Spleen (tissue), 11 donors: ENCODE data around the gene ANKRD1. TPM values are rescaled to one million over a fixed set of nuclear protein-coding genes. Genes with fewer than 3 reads are reported as not detected.

ENCODE experiments used
- DNase-seq: peaks from one replicate; pipeline ENCODE4 v3.0.0-alpha.2; 2020
- H3K27ac ChIP-seq, 8 donors: fragments of 200-600 bp; sonication (generic) in 7 of 8; 1 replicate in 4 of 8; 2 replicates in 4 of 8; pipeline versions ENCODE4 v1.5.0 to v1.8.0; 2016 to 2021; ENCODE audit warnings: inconsistent platforms in 4 of 8, mild to moderate bottlenecking in 4 of 8, moderate library complexity in 1 of 8
- H3K27me3 ChIP-seq, 7 donors: fragments of 200-600 bp; sonication (generic) in 6 of 7; replicated peaks in 1 of 7; 1 replicate in 4 of 7; 2 replicates in 3 of 7; pipeline versions ENCODE4 v1.5.0 to v1.8.0; 2016 to 2021; ENCODE audit warnings: inconsistent platforms in 3 of 7, mild to moderate bottlenecking in 1 of 7
- H3K36me3 ChIP-seq, 6 donors: fragments of 200-600 bp; sonication (generic) in 5 of 6; 1 replicate in 4 of 6; 2 replicates in 2 of 6; pipeline versions ENCODE4 v1.5.0 to v1.8.0; 2016 to 2021; ENCODE audit warnings: inconsistent platforms in 2 of 6
- H3K4me1 ChIP-seq, 6 donors: fragments of 200-600 bp; sonication (generic) in 5 of 6; 1 replicate in 3 of 6; 2 replicates in 3 of 6; pipeline versions ENCODE4 v1.5.0 to v1.8.0; 2016 to 2021; ENCODE audit warnings: inconsistent platforms in 3 of 6
- H3K4me3 ChIP-seq, 8 donors: fragments of 200-600 bp; sonication (generic) in 7 of 8; 1 replicate in 4 of 8; 2 replicates in 4 of 8; pipeline versions ENCODE4 v1.5.0 to v1.8.0; 2016 to 2021; ENCODE audit warnings: inconsistent platforms in 4 of 8, mild to moderate bottlenecking in 4 of 8, moderate library complexity in 2 of 8
- H3K9me3 ChIP-seq, 8 donors: fragments of 200-600 bp; sonication (generic) in 7 of 8; 1 replicate in 4 of 8; 2 replicates in 4 of 8; pipeline versions ENCODE4 v1.5.0 to v1.8.0; 2016 to 2021; ENCODE audit warnings: inconsistent platforms in 4 of 8
- CTCF ChIP-seq, 11 experiments: fragments of 200-600 bp in 7 of 11; fragments of 450-650 bp in 4 of 11; sonication (generic) in 4 of 11; IDR thresholded peaks in 8 of 11; conservative IDR thresholded peaks in 3 of 11; 1 replicate in 7 of 11; 2 replicates in 4 of 11; pipeline versions ENCODE4 v1.4.0 to v1.8.0; 2016 to 2021; ENCODE audit warnings: antibody characterized with exemption in 11 of 11, inconsistent platforms in 4 of 11, mild to moderate bottlenecking in 1 of 11
- POLR2A ChIP-seq, 3 donors: fragments of 450-650 bp; IDR thresholded peaks; one replicate each; pipeline ENCODE4 v1.5.1; 2017; ENCODE audit warnings: antibody characterized with exemption in 3 of 3, mild to moderate bottlenecking in 1 of 3
- POLR2AphosphoS5 ChIP-seq, 3 donors: sonication (generic); formaldehyde crosslinking; IDR thresholded peaks; one replicate each; pipeline ENCODE4 v1.5.1; 2017; ENCODE audit warnings: antibody characterized with exemption in 3 of 3
- WGBS, 5 donors: extraction: QIAGEN DNeasy Blood & Tissue Kit in 3 of 5; methylation state at CpG; one replicate each; pipeline versions ENCODE4 v1.1.5 to v1.1.7; 2013 to 2018; 5-methylcytosine and 5-hydroxymethylcytosine counted together
- intact Hi-C: fragments of 100-400 bp; cut with DNase I; formaldehyde crosslinking; loops from one replicate; pipeline ENCODE4 v1.15.0; 2023; ENCODE audit warnings: low total_unique reads
- polyA plus RNA-seq, 3 donors: library from polyadenylated mRNA; stranded (reverse); fragments of 200-250 nt; gene quantifications; one replicate each; pipeline ENCODE4 v1.2.1, GENCODE V29; 2013
- total RNA-seq, 7 donors: library from RNA; depleted of rRNA in 3 of 7; stranded (reverse); fragments of >200 nt in 3 of 7; fragmentation: NEBNext Ultra II Directional in 4 of 7; extraction: Animal tissue kit (Norgen Biotek cat#: 25700) in 4 of 7; gene quantifications; one replicate each; pipeline versions ENCODE4 v1.1.0 to v1.2.1, GENCODE V29; 2016 to 2021
- donor health status: healthy with polysubstance abuse.
- donor health status: DM: no; HTN: no; CAD: no; lungs with moderate emphysema.
- donor health status: DM: no; HTN: no; CAD: no.
- donor health status: Bipolar disorder and iron deficiency.
- donor health status: healthy.
- donor health status: DM: no; HTN: no; CAD: no.
- donor health status: DM: yes; HTN: yes; CAD: no.

ANKRD1 gene
- total and polyA plus RNA-seq, 10 donors: 0.13 to 1.6 (median 0.83) TPM; not detected in 4

GRCh38 chr10:90914992-90915765 lies 5.7 kb downstream of the ANKRD1 start:
- H3K27me3 ChIP-seq: no peaks in the 10 kb centered on the region
- intact Hi-C loops: loop anchor here (5.0 kb wide), 1 partner anchor 337 kb away; no protein-coding TSS in a partner anchor
- H3K4me3 ChIP-seq: no peak overlapping the region
- no peaks in the 10 kb centered on the region for H3K9me3 ChIP-seq
- no peak overlapping the region for H3K27ac ChIP-seq
- WGBS, 5 donors: 83 to 92% (median 88%) methylated on average over 10 of the region's 10 CpGs
- H3K36me3 ChIP-seq: no peaks in the 10 kb centered on the region
- TF ChIP-seq POLR2AphosphoS5 (IDR thresholded peaks at IDR 0.05) (no peak), POLR2A (IDR thresholded peaks at IDR 0.05) (no peak), CTCF (IDR thresholded peaks at IDR 0.05 in 8 of 11, conservative IDR thresholded peaks at IDR 0.05 in 3 of 11) (no peak)
- H3K4me1 ChIP-seq: peaks cover 0 to 14% (median 6%) of the 10 kb centered on the region in 6 donors
- DNase-seq: no peak

DNA sequence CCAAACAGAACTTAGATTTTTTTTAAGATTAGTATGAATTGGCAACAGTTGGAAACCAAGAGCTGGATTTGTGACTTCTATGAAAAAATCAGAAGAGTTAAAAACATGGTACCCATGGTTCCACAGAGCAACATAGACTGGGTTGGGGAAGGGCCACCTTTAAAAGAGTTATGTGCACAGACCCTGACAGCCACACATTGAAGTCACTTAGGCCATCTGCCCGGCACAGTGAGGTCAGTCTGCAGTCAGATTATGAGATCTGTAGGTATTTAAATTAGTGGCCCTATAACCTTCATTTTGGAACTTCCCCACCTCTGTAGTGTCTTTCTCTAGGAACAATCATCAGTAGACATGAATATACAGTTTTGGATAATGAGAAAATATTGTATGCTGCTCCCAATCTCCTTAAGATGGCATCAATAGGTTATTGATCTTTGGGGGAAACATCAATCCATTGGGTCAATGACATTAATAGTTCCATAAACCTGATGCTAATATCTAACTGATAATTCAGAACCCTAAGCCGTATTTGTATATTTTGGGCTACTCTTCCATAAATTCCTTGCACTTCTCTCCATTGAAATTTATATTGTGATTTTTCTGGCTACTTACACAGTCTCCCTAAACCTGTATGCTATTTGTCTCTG lies 7.0 kb downstream of the ANKRD1 start:
- no peak for DNase-seq
- no peak overlapping the region for H3K4me3 ChIP-seq
- intact Hi-C loops: loop anchor here (5.0 kb wide), 1 partner anchor 338 kb away; no protein-coding TSS in a partner anchor
- H3K36me3 ChIP-seq: no peaks in the 10 kb centered on the region
- WGBS, 5 donors: 79 to 93% (median 89%) methylated on average over 2 of the region's 2 CpGs
- H3K27me3 ChIP-seq: no peaks in the 10 kb centered on the region
- TF ChIP-seq POLR2A (IDR thresholded peaks at IDR 0.05) (no peak), POLR2AphosphoS5 (IDR thresholded peaks at IDR 0.05) (no peak), CTCF (IDR thresholded peaks at IDR 0.05 in 8 of 11, conservative IDR thresholded peaks at IDR 0.05 in 3 of 11) (no peak)
- no peak overlapping the region for H3K27ac ChIP-seq
- no peaks in the 10 kb centered on the region for H3K9me3 ChIP-seq
- H3K4me1 ChIP-seq: peaks cover 0 to 14% (median 6%) of the 10 kb centered on the region in 6 donors

GRCh38 chr10:90912854-90913479 lies 7.9 kb downstream of the ANKRD1 start:
- no peak overlapping the region for H3K4me3 ChIP-seq
- H3K4me1 ChIP-seq: peaks cover 0 to 14% (median 6%) of the 10 kb centered on the region in 6 donors
- H3K27me3 ChIP-seq: no peaks in the 10 kb centered on the region
- no peak for DNase-seq
- H3K27ac ChIP-seq: no peak overlapping the region
- intact Hi-C loops: loop anchor here (5.0 kb wide), 1 partner anchor 339 kb away; no protein-coding TSS in a partner anchor
- no peak for TF ChIP-seq POLR2A (IDR thresholded peaks at IDR 0.05)
- TF ChIP-seq POLR2AphosphoS5 (IDR thresholded peaks at IDR 0.05): no peak
- no peak for TF ChIP-seq CTCF (IDR thresholded peaks at IDR 0.05 in 8 of 11, conservative IDR thresholded peaks at IDR 0.05 in 3 of 11)
- WGBS, 5 donors: 95 to 98% (median 97%) methylated on average over 7 of the region's 7 CpGs
- no peaks in the 10 kb centered on the region for H3K9me3 ChIP-seq
- H3K36me3 ChIP-seq: peaks cover 0 to 2% (median 0%) of the 10 kb centered on the region in 6 donors
